ENCODE measurements around the gene SRRT.

GRCh38 chr7:100839361-100839760, 35.5 kb upstream of the SRRT start:
- TF ChIP-seq ZNF274 (IDR thresholded peaks at IDR 0.05; ENCODE audit: low read depth, low read length) (no peak), YY1 (IDR thresholded peaks at IDR 0.05; ENCODE audit: insufficient read depth, insufficient read length) (no peak), SUZ12 (IDR thresholded peaks at IDR 0.05; ENCODE audit: extremely low read depth, insufficient read depth, insufficient read length) (no peak)

Measured in NT2/D1 (cell line).